HepG2 (cell line): ENCODE measurements around the gene CLDN3. TPM values are rescaled to one million over a fixed set of nuclear protein-coding genes. Genes with fewer than 3 reads are reported as not detected.
A peak's percentile ranks its signal among the peaks of the same experiment; 100 is the strongest.

Source experiments
- GATAD2A ChIP-seq: IDR thresholded peaks from 2 replicates; pipeline ENCODE4 v1.6.1; 2016
- JUNB ChIP-seq: sonication (generic); formaldehyde crosslinking; IDR thresholded peaks from 2 replicates; pipeline ENCODE4 v1.8.0; 2022; ENCODE audit warnings: missing genetic modification reagents, mild to moderate bottlenecking, borderline replicate concordance
- KLF11 ChIP-seq: IDR thresholded peaks from 2 replicates; pipeline ENCODE4 v1.6.1; 2016; ENCODE audit warnings: missing compliant biosample characterization
- KMT2A ChIP-seq: sonication (generic); formaldehyde crosslinking; IDR thresholded peaks from 2 replicates; pipeline ENCODE4 v1.4.0; 2020; ENCODE audit warnings: missing genetic modification reagents
- MBNL3 ChIP-seq: fragments of 250-450 bp; sonication (Bioruptor Pico); conservative IDR thresholded peaks from 2 replicates; pipeline ENCODE4 v1.8.0; 2022; ENCODE audit warnings: mild to moderate bottlenecking, inconsistent platforms
- MEIS2 ChIP-seq: sonication (generic); formaldehyde crosslinking; IDR thresholded peaks from 2 replicates; pipeline ENCODE4 v1.9.0; 2021; ENCODE audit warnings: mild to moderate bottlenecking, missing genetic modification reagents
- MIER2 ChIP-seq: IDR thresholded peaks from 2 replicates; pipeline ENCODE4 v1.6.1; 2016; ENCODE audit warnings: missing biosample characterization, missing genetic modification reagents
- MTF1 ChIP-seq: sonication (generic); formaldehyde crosslinking; IDR thresholded peaks from 2 replicates; pipeline ENCODE4 v1.5.0; 2020; ENCODE audit warnings: missing genetic modification reagents
- PHF21A ChIP-seq: sonication (generic); formaldehyde crosslinking; IDR thresholded peaks from 2 replicates; pipeline ENCODE4 v1.5.0; 2020; ENCODE audit warnings: mild to moderate bottlenecking, missing genetic modification reagents
- REPIN1 ChIP-seq: sonication (generic); formaldehyde crosslinking; IDR thresholded peaks from 2 replicates; pipeline ENCODE4 v1.8.0; 2022; ENCODE audit warnings: missing genetic modification reagents, low read depth, mild to moderate bottlenecking, borderline replicate concordance
- RXRB ChIP-seq: IDR thresholded peaks from 2 replicates; pipeline ENCODE4 v1.6.1; 2016; ENCODE audit warnings: borderline replicate concordance, missing genetic modification reagents, missing compliant biosample characterization
- SP1 ChIP-seq, 2 experiments: fragments of 450-650 bp in 1 of 2; sonication (generic) in 1 of 2; formaldehyde crosslinking in 1 of 2; IDR thresholded peaks; 2 replicates each; pipeline versions ENCODE4 v1.4.0 to v1.6.1; 2016 to 2020; ENCODE audit warnings: missing genetic modification reagents in 1 of 2
- ZNF143 ChIP-seq: sonication (generic); formaldehyde crosslinking; IDR thresholded peaks from 2 replicates; pipeline ENCODE4 v1.4.0; 2020; ENCODE audit warnings: missing genetic modification reagents
- ZNF543 ChIP-seq: sonication (generic); formaldehyde crosslinking; IDR thresholded peaks from 2 replicates; pipeline ENCODE4 v1.4.0; 2020; ENCODE audit warnings: mild to moderate bottlenecking, missing genetic modification reagents
- ZNF768 ChIP-seq: sonication (generic); formaldehyde crosslinking; IDR thresholded peaks from 2 replicates; pipeline ENCODE4 v1.4.0; 2020; ENCODE audit warnings: missing genetic modification reagents
- polyA plus RNA-seq, 8 experiments: library from polyadenylated mRNA; depleted of rRNA in 3 of 8; stranded (reverse) in 7 of 8; unstranded in 1 of 8; fragments of >200 nt; fragmentation: Illumina TruSeq in 4 of 8; extraction: Trizol in 4 of 8; gene quantifications; 2 replicates each; pipeline versions ENCODE4 v1.2.1 to v1.2.3, GENCODE V29; 2011 to 2016; ENCODE audit warnings: low read depth in 4 of 8, missing spikeins in 1 of 8, mixed read lengths in 1 of 8; ENCODE audit not compliant: insufficient read depth in 1 of 8
- total RNA-seq, 5 experiments: library from RNA; depleted of rRNA; stranded (reverse); fragments of >200 nt; fragmentation: Illumina TruSeq; extraction: Trizol; gene quantifications; 2 replicates each; pipeline ENCODE4 v1.2.3, GENCODE V29; 2016; ENCODE audit warnings: low read depth in 1 of 5
- TF ChIP-seq, protein P1 (sequence below): sonication (generic); formaldehyde crosslinking; IDR thresholded peaks from 2 replicates; pipeline ENCODE4 v1.4.0; 2020; ENCODE audit warnings: missing genetic modification reagents
- TF ChIP-seq, protein P2 (sequence below): IDR thresholded peaks from 2 replicates; pipeline ENCODE4 v1.6.1; 2018; ENCODE audit warnings: missing genetic modification reagents, mild to moderate bottlenecking, missing compliant biosample characterization
- TF ChIP-seq, protein P3 (sequence below): sonication (generic); formaldehyde crosslinking; IDR thresholded peaks from 2 replicates; pipeline ENCODE4 v1.9.0; 2021; ENCODE audit warnings: missing genetic modification reagents, mild to moderate bottlenecking, borderline replicate concordance
- TF ChIP-seq, protein P4 (sequence below): IDR thresholded peaks from 2 replicates; pipeline ENCODE4 v1.6.1; 2016; ENCODE audit warnings: low read depth, borderline replicate concordance
- TF ChIP-seq, protein P5 (sequence below): sonication (generic); formaldehyde crosslinking; IDR thresholded peaks from 2 replicates; pipeline ENCODE4 v1.8.0; 2022; ENCODE audit warnings: missing genetic modification reagents, mild to moderate bottlenecking, borderline replicate concordance
- TF ChIP-seq, protein P6 (sequence below): sonication (generic); formaldehyde crosslinking; IDR thresholded peaks from 2 replicates; pipeline ENCODE4 v1.5.0; 2020; ENCODE audit warnings: mild to moderate bottlenecking, missing genetic modification reagents, borderline replicate concordance

CLDN3 gene
- total and polyA plus RNA-seq, 2 of the 13 experiments (the other 11 are each of a cell fraction or from before 2014, with no cell fraction given) = 0.31 to 0.51 TPM

DNA sequence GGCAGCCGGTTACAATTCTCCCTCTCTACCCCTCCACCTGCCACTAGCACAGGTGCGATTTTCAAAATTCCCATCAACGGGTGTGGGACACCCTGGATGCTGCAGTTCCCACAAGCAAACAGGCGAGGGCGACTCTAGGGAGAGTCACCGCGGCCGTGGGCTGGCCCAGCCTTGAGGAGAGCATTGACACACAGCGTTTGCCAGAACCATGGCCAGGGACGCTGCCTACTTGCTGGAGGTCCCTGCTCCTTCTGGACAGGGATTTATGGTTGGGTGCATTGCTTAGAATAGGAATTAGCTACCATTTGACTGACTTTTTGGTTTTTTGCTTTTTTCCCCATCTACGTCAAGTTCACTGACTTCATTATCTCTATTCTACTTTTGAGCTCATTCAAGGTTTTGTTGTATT lies 41.7 kb upstream of the CLDN3 start (continued):
- TF ChIP-seq, protein P1, sequence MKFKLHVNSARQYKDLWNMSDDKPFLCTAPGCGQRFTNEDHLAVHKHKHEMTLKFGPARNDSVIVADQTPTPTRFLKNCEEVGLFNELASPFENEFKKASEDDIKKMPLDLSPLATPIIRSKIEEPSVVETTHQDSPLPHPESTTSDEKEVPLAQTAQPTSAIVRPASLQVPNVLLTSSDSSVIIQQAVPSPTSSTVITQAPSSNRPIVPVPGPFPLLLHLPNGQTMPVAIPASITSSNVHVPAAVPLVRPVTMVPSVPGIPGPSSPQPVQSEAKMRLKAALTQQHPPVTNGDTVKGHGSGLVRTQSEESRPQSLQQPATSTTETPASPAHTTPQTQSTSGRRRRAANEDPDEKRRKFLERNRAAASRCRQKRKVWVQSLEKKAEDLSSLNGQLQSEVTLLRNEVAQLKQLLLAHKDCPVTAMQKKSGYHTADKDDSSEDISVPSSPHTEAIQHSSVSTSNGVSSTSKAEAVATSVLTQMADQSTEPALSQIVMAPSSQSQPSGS (CRISPR knock-in tag) = 0 out of 2 replicates have a peak, but pooled peaks have one; percentile 20
- TF ChIP-seq ZNF143 = no peak
- no peak for TF ChIP-seq MEIS2
- TF ChIP-seq REPIN1 = peak; percentile 45; the same call in 1 of the 2 replicates
- TF ChIP-seq RXRB (CRISPR knock-in tag) = peak; percentile 46; the same call in 1 of the 2 replicates
- TF ChIP-seq, protein P2, sequence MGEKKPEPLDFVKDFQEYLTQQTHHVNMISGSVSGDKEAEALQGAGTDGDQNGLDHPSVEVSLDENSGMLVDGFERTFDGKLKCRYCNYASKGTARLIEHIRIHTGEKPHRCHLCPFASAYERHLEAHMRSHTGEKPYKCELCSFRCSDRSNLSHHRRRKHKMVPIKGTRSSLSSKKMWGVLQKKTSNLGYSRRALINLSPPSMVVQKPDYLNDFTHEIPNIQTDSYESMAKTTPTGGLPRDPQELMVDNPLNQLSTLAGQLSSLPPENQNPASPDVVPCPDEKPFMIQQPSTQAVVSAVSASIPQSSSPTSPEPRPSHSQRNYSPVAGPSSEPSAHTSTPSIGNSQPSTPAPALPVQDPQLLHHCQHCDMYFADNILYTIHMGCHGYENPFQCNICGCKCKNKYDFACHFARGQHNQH (CRISPR knock-in tag) = peak; percentile 35; the same call in 1 of the 2 replicates
- 0 out of 2 replicates have a peak, but pooled peaks have one; percentile 20 for TF ChIP-seq PHF21A
- no peak for TF ChIP-seq JUNB
- TF ChIP-seq, protein P3, sequence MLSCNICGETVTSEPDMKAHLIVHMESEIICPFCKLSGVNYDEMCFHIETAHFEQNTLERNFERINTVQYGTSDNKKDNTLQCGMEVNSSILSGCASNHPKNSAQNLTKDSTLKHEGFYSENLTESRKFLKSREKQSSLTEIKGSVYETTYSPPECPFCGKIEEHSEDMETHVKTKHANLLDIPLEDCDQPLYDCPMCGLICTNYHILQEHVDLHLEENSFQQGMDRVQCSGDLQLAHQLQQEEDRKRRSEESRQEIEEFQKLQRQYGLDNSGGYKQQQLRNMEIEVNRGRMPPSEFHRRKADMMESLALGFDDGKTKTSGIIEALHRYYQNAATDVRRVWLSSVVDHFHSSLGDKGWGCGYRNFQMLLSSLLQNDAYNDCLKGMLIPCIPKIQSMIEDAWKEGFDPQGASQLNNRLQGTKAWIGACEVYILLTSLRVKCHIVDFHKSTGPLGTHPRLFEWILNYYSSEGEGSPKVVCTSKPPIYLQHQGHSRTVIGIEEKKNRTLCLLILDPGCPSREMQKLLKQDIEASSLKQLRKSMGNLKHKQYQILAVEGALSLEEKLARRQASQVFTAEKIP (CRISPR knock-in tag) = no peak
- TF ChIP-seq MIER2 = peak; percentile 90
- peak; percentile 47; the same call in 1 of the 2 replicates for TF ChIP-seq KMT2A (CRISPR knock-in tag)
- TF ChIP-seq KLF11 (CRISPR knock-in tag) = no peak
- TF ChIP-seq ZNF543 = no peak
- TF ChIP-seq, protein P4, sequence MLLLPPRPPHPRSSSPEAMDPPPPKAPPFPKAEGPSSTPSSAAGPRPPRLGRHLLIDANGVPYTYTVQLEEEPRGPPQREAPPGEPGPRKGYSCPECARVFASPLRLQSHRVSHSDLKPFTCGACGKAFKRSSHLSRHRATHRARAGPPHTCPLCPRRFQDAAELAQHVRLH (CRISPR knock-in tag) = peak; percentile 45; the same call in 1 of the 2 replicates
- peak; percentile 95 for TF ChIP-seq ZNF768 (CRISPR knock-in tag)
- peak; percentile 42 for TF ChIP-seq GATAD2A (CRISPR knock-in tag)
- TF ChIP-seq, protein P5, sequence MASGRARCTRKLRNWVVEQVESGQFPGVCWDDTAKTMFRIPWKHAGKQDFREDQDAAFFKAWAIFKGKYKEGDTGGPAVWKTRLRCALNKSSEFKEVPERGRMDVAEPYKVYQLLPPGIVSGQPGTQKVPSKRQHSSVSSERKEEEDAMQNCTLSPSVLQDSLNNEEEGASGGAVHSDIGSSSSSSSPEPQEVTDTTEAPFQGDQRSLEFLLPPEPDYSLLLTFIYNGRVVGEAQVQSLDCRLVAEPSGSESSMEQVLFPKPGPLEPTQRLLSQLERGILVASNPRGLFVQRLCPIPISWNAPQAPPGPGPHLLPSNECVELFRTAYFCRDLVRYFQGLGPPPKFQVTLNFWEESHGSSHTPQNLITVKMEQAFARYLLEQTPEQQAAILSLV (CRISPR knock-in tag) = no peak
- TF ChIP-seq MTF1 (CRISPR knock-in tag) = no peak
- TF ChIP-seq, protein P6, sequence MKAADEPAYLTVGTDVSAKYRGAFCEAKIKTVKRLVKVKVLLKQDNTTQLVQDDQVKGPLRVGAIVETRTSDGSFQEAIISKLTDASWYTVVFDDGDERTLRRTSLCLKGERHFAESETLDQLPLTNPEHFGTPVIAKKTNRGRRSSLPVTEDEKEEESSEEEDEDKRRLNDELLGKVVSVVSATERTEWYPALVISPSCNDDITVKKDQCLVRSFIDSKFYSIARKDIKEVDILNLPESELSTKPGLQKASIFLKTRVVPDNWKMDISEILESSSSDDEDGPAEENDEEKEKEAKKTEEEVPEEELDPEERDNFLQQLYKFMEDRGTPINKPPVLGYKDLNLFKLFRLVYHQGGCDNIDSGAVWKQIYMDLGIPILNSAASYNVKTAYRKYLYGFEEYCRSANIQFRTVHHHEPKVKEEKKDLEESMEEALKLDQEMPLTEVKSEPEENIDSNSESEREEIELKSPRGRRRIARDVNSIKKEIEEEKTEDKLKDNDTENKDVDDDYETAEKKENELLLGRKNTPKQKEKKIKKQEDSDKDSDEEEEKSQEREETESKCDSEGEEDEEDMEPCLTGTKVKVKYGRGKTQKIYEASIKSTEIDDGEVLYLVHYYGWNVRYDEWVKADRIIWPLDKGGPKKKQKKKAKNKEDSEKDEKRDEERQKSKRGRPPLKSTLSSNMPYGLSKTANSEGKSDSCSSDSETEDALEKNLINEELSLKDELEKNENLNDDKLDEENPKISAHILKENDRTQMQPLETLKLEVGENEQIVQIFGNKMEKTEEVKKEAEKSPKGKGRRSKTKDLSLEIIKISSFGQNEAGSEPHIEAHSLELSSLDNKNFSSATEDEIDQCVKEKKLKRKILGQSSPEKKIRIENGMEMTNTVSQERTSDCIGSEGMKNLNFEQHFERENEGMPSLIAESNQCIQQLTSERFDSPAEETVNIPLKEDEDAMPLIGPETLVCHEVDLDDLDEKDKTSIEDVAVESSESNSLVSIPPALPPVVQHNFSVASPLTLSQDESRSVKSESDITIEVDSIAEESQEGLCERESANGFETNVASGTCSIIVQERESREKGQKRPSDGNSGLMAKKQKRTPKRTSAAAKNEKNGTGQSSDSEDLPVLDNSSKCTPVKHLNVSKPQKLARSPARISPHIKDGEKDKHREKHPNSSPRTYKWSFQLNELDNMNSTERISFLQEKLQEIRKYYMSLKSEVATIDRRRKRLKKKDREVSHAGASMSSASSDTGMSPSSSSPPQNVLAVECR (CRISPR knock-in tag) = no peak
- no peak for TF ChIP-seq SP1 (IDR thresholded peaks at IDR 0.05)
- no peak for TF ChIP-seq SP1 (CRISPR knock-in tag; IDR thresholded peaks at IDR 0.05)
- no peak for TF ChIP-seq MBNL3
